ENCODE results near the gene POU1F1. TPM values are rescaled to one million over a fixed set of nuclear protein-coding genes. Genes with fewer than 3 reads are reported as not detected.

Gene POU1F1
- not detected in 5 replicates for total RNA-seq (2022; extraction: Qiagen RNA extraction)

DNA sequence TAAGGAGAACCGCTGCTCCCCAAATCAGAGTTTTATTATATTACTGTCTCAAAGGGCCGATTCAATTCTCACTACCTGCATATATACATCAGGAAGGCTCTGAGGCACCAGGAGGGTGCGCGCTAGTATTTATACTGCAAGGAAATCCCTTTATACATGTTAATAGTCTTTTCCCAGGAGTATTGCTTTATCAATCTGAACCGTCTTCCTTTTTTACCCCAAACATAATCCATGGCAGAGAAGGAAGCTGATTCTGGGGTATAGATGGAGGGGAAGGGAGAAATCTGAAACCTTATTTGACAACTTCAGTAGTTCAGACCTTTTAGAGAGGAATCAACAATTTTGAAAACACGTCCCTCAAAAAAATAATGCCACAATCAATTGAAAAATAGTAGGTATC is at the start of gene POU1F1:
Gene POU1F1, minus strand, starts transcription at position 101 of the 400 bp plus-strand sequence. CDS start 122 bp downstream, outside the sequence.

GRCh38 chr3:87227104-87227834 is 49.1 kb downstream of the POU1F1 start, which contains the start of gene CHMP2B:
Gene CHMP2B, plus strand, starts transcription at chr3:87227309. Its CDS starts 214 bp downstream, at chr3:87227523.

Other genes starting within 250 kb of the POU1F1 start
- 84.8 to 103 TPM (median 91.1 TPM) in 5 replicates for gene CHMP2B, start 49.3 kb downstream of the POU1F1 start, total RNA-seq (2022; extraction: Qiagen RNA extraction)